HepG2 (cell line): ENCODE results near the gene SLAMF8. TPM values are rescaled to one million over a fixed set of nuclear protein-coding genes. Genes with fewer than 3 reads are reported as not detected.

ENCODE experiments used
- ATAC-seq: fragments of 200-7000 bp; cut with Tn5 transposase; 3 replicates; pipeline ENCODE4 v1.9.1; 2020; ENCODE audit warnings: mild to moderate bottlenecking, moderate library complexity
- BruUV-seq: library from RNA; stranded (reverse); fragments of 400-500 nt; replicated peaks from 2 replicates; lab custom pipeline; 2021; lab: Mats Ljungman, UMichigan
- CTCF ChIA-PET: fragments of 300-600 bp; formaldehyde crosslinking; extraction: SDS; loops from one replicate; lab custom pipeline; 2021; ENCODE audit warnings: low total read pairs, inconsistent platforms, low intra/inter-chr PET ratio; lab: Yijun Ruan, JAX
- POLR2A ChIA-PET: fragments of 350-600 bp; sonication (Branson Sonifier 250); formaldehyde crosslinking; loops from one replicate; lab custom pipeline; 2020; ENCODE audit warnings: antibody characterized with exemption, inconsistent platforms; lab: Yijun Ruan, JAX
- DNase-seq: peaks from one replicate; pipeline ENCODE4 v3.0.0-alpha.2; 2015; ENCODE audit warnings: low spot score
- FAIRE-seq: peaks from 3 replicates; lab custom pipeline; 2011; peaks lifted over from hg19 to GRCh38; lab: Jason Lieb, UNC
- H2AFZ ChIP-seq: one replicate; pipeline ENCODE4 v1.6.1; 2011; ENCODE audit warnings: low read length, inconsistent platforms
- H3K27ac ChIP-seq: fragments of 300-600 bp; 3 replicates; pipeline ENCODE4 v1.8.0; 2011; ENCODE audit warnings: mixed run types, mild to moderate bottlenecking, mixed read lengths, low read length, inconsistent platforms; ENCODE audit not compliant: insufficient read depth; ENCODE audit errors: extremely low read length
- H3K27me3 ChIP-seq, 2 experiments: fragments of 200-600 bp in 1 of 2; 2 replicates in 1 of 2; 3 replicates in 1 of 2; pipeline versions ENCODE4 v1.6.0 to v1.8.0; 2011; ENCODE audit warnings: low read length in 2 of 2, mild to moderate bottlenecking in 2 of 2, moderate library complexity in 2 of 2, inconsistent platforms in 1 of 2; ENCODE audit not compliant: insufficient read depth in 2 of 2, control insufficient read depth in 1 of 2
- H3K36me3 ChIP-seq, 2 experiments: fragments of 200-600 bp in 1 of 2; replicated peaks in 1 of 2; 2 replicates in 1 of 2; 3 replicates in 1 of 2; pipeline versions ENCODE4 v1.5.1 to v1.8.0; 2011; ENCODE audit warnings: low read length in 2 of 2, inconsistent platforms in 1 of 2; ENCODE audit not compliant: insufficient read depth in 2 of 2, control insufficient read depth in 1 of 2
- H3K4me1 ChIP-seq: 2 replicates; pipeline ENCODE4 v1.5.1; 2012; ENCODE audit warnings: low read length, inconsistent platforms; ENCODE audit not compliant: insufficient read depth
- H3K4me2 ChIP-seq: 2 replicates; pipeline ENCODE4 v1.6.0; 2011; ENCODE audit warnings: low read depth, low read length, inconsistent platforms
- H3K4me3 ChIP-seq, 3 experiments: fragments of 200-600 bp in 1 of 3; sonication (generic), shearing (Covaris generic) in 1 of 3; replicated peaks in 1 of 3; 2 replicates each; pipeline ENCODE4 v1.5.1; 2011 to 2016; ENCODE audit warnings: low read length in 3 of 3, inconsistent platforms in 2 of 3, low read depth in 2 of 3, mild to moderate bottlenecking in 2 of 3, control low read depth in 1 of 3, mixed read lengths in 1 of 3; ENCODE audit not compliant: insufficient read depth in 1 of 3
- H3K79me2 ChIP-seq: one replicate; pipeline ENCODE4 v1.6.1; 2011; ENCODE audit warnings: low read length, inconsistent platforms; ENCODE audit not compliant: insufficient read depth
- H3K9ac ChIP-seq: 2 replicates; pipeline ENCODE4 v1.6.0; 2011; ENCODE audit warnings: mild to moderate bottlenecking, low read depth, low read length, inconsistent platforms; ENCODE audit not compliant: insufficient read depth
- H3K9me3 ChIP-seq: 2 replicates; pipeline ENCODE4 v1.5.1; 2012; ENCODE audit warnings: mild to moderate bottlenecking, low read length
- H4K20me1 ChIP-seq: 2 replicates; pipeline ENCODE4 v1.6.0; 2011; ENCODE audit warnings: inconsistent platforms, mild to moderate bottlenecking, low read length, moderate library complexity; ENCODE audit not compliant: insufficient read depth
- CAMTA2 ChIP-seq: sonication (generic); formaldehyde crosslinking; IDR thresholded peaks from 2 replicates; pipeline ENCODE4 v1.4.0; 2020; ENCODE audit warnings: mild to moderate bottlenecking, missing genetic modification reagents, borderline replicate concordance
- PCBP2 ChIP-seq: fragments of 200-400 bp; formaldehyde crosslinking; optimal IDR thresholded peaks from 2 replicates; pipeline ENCODE3; 2018; ENCODE audit warnings: low read length, low read depth; ENCODE audit not compliant: poor library complexity, severe bottlenecking
- PRPF4 ChIP-seq: fragments of 200-400 bp; formaldehyde crosslinking; IDR thresholded peaks from 2 replicates; pipeline ENCODE4 v1.6.1; 2016; ENCODE audit warnings: low read length, low read depth; ENCODE audit not compliant: poor library complexity, severe bottlenecking
- RBFOX2 ChIP-seq: fragments of 200-400 bp; formaldehyde crosslinking; IDR thresholded peaks from 2 replicates; pipeline ENCODE4 v1.6.1; 2017; ENCODE audit warnings: low read depth, mild to moderate bottlenecking, low read length
- RFX3 ChIP-seq: IDR thresholded peaks from 2 replicates; pipeline ENCODE4 v1.6.1; 2016; ENCODE audit warnings: missing biosample characterization, missing genetic modification reagents
- SETDB1 ChIP-seq: sonication (generic); formaldehyde crosslinking; IDR thresholded peaks from 2 replicates; pipeline ENCODE4 v1.5.1; 2020; ENCODE audit warnings: missing genetic modification reagents, mild to moderate bottlenecking, borderline replicate concordance
- SKI ChIP-seq: fragments of 450-650 bp; IDR thresholded peaks from one replicate; pipeline ENCODE4 v1.6.1; 2018; ENCODE audit warnings: mild to moderate bottlenecking; ENCODE audit not compliant: partially characterized antibody
- SPEN ChIP-seq: sonication (generic); formaldehyde crosslinking; IDR thresholded peaks from 2 replicates; pipeline ENCODE4 v1.5.1; 2020; ENCODE audit warnings: low read depth, mild to moderate bottlenecking, missing genetic modification reagents
- THAP11 ChIP-seq: IDR thresholded peaks from 2 replicates; pipeline ENCODE4 v1.6.1; 2016; ENCODE audit warnings: missing biosample characterization, missing genetic modification reagents
- ZNF335 ChIP-seq: sonication (generic); formaldehyde crosslinking; IDR thresholded peaks from 2 replicates; pipeline ENCODE4 v1.4.0; 2020; ENCODE audit warnings: missing genetic modification reagents
- ZNF446 ChIP-seq: sonication (generic); formaldehyde crosslinking; IDR thresholded peaks from 2 replicates; pipeline ENCODE4 v1.5.0; 2020; ENCODE audit warnings: mild to moderate bottlenecking, missing genetic modification reagents
- ZNF552 ChIP-seq: sonication (generic); formaldehyde crosslinking; IDR thresholded peaks from 2 replicates; pipeline ENCODE4 v1.9.0; 2022; ENCODE audit warnings: missing genetic modification reagents, mild to moderate bottlenecking, borderline replicate concordance
- WGBS: methylation state at CpG from one replicate; pipeline ENCODE4 v1.1.6; 2017; ENCODE audit warnings: low lambda C conversion rate; 5-methylcytosine and 5-hydroxymethylcytosine counted together
- in situ Hi-C: cut with HindIII; loops from 2 replicates; pipeline ENCODE4 v1.10.0; 2017; ENCODE audit warnings: low pct_unique_long_range_greater_than_20kb; ENCODE audit not compliant: extremely low pct_ligation_motif_present
- intact Hi-C: fragments of 100-400 bp; cut with micrococcal nuclease; formaldehyde crosslinking; loops from one replicate; pipeline ENCODE4 v1.10.0; 2022; ENCODE audit not compliant: unreplicated experiment
- polyA plus RNA-seq, 8 experiments: library from polyadenylated mRNA; depleted of rRNA in 3 of 8; stranded (reverse) in 7 of 8; unstranded in 1 of 8; fragments of >200 nt; fragmentation: Illumina TruSeq in 4 of 8; extraction: Trizol in 4 of 8; gene quantifications; 2 replicates each; pipeline versions ENCODE4 v1.2.1 to v1.2.3, GENCODE V29; 2011 to 2016; ENCODE audit warnings: low read depth in 4 of 8, missing spikeins in 1 of 8, mixed read lengths in 1 of 8; ENCODE audit not compliant: insufficient read depth in 1 of 8
- total RNA-seq, 5 experiments: library from RNA; depleted of rRNA; stranded (reverse); fragments of >200 nt; fragmentation: Illumina TruSeq; extraction: Trizol; gene quantifications; 2 replicates each; pipeline ENCODE4 v1.2.3, GENCODE V29; 2016; ENCODE audit warnings: low read depth in 1 of 5
- TF ChIP-seq, protein P1 (sequence below): sonication (generic); formaldehyde crosslinking; IDR thresholded peaks from 2 replicates; pipeline ENCODE4 v1.5.0; 2020; ENCODE audit warnings: mild to moderate bottlenecking, missing genetic modification reagents, borderline replicate concordance
- TF ChIP-seq, protein P2 (sequence below): sonication (generic); formaldehyde crosslinking; IDR thresholded peaks from 2 replicates; pipeline ENCODE4 v1.4.0; 2020; ENCODE audit warnings: missing genetic modification reagents
- TF ChIP-seq, protein P3 (sequence below): sonication (generic); formaldehyde crosslinking; IDR thresholded peaks from 2 replicates; pipeline ENCODE4 v1.4.0; 2020; ENCODE audit warnings: missing genetic modification reagents, borderline replicate concordance

SLAMF8 gene
- total and polyA plus RNA-seq, 2 of the 13 experiments (the other 11 are each of a cell fraction or from before 2014, with no cell fraction given) = not detected

DNA sequence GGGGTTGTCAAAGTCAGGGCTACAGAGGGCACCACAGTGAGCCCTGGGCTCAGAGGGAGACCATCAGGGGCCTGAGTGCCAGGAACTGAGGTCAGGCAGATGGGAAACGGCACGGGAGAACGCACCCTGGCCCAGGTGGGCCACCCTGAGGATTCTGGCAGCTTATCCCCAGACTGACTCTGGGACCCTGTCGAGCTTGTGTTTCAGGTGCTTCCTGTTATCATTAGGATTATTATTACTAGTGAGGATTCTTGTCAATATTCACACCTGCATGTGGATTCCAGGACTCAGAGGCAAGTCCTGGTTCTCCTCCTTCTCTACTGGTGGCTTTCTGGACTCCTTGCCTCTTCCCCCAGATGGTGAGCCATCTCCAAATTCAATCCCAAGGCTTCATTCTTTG, 20.6 kb downstream of the SLAMF8 start:
- no peaks in the 10 kb centered on the region for H3K36me3 ChIP-seq
- in situ Hi-C loops (no loop called here), intact Hi-C loops (no loop called here)
- peaks cover 8% of the 10 kb centered on the region; the same call in 1 of the 2 replicates for H3K4me1 ChIP-seq
- no peaks in the 10 kb centered on the region for H3K9me3 ChIP-seq
- no CpG with 5 or more reads among the region's 4 CpGs for WGBS
- H2AFZ ChIP-seq = no peak overlapping the region
- H3K4me3 ChIP-seq = no peak overlapping the region
- no peaks in the 10 kb centered on the region for H3K79me2 ChIP-seq
- ChIA-PET CTCF (no interaction called here), POLR2A (no interaction called here)
- H3K27me3 ChIP-seq = peaks cover 0 to 6% of the 10 kb centered on the region in 2 experiments; a peak in 1 of 5 replicates
- no peak for FAIRE-seq
- no peak for ATAC-seq
- H4K20me1 ChIP-seq = no peaks in the 10 kb centered on the region
- no peak overlapping the region for H3K27ac ChIP-seq
- no peak for DNase-seq
- BruUV-seq = no TSS peak
- H3K9ac ChIP-seq = no peak overlapping the region
- no peak overlapping the region for H3K4me2 ChIP-seq
- no peak for TF ChIP-seq SPEN (CRISPR knock-in tag)
- no peak for TF ChIP-seq RBFOX2
- no peak for TF ChIP-seq THAP11 (CRISPR knock-in tag)
- TF ChIP-seq, protein P1, sequence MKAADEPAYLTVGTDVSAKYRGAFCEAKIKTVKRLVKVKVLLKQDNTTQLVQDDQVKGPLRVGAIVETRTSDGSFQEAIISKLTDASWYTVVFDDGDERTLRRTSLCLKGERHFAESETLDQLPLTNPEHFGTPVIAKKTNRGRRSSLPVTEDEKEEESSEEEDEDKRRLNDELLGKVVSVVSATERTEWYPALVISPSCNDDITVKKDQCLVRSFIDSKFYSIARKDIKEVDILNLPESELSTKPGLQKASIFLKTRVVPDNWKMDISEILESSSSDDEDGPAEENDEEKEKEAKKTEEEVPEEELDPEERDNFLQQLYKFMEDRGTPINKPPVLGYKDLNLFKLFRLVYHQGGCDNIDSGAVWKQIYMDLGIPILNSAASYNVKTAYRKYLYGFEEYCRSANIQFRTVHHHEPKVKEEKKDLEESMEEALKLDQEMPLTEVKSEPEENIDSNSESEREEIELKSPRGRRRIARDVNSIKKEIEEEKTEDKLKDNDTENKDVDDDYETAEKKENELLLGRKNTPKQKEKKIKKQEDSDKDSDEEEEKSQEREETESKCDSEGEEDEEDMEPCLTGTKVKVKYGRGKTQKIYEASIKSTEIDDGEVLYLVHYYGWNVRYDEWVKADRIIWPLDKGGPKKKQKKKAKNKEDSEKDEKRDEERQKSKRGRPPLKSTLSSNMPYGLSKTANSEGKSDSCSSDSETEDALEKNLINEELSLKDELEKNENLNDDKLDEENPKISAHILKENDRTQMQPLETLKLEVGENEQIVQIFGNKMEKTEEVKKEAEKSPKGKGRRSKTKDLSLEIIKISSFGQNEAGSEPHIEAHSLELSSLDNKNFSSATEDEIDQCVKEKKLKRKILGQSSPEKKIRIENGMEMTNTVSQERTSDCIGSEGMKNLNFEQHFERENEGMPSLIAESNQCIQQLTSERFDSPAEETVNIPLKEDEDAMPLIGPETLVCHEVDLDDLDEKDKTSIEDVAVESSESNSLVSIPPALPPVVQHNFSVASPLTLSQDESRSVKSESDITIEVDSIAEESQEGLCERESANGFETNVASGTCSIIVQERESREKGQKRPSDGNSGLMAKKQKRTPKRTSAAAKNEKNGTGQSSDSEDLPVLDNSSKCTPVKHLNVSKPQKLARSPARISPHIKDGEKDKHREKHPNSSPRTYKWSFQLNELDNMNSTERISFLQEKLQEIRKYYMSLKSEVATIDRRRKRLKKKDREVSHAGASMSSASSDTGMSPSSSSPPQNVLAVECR (CRISPR knock-in tag) = no peak
- TF ChIP-seq, protein P2, sequence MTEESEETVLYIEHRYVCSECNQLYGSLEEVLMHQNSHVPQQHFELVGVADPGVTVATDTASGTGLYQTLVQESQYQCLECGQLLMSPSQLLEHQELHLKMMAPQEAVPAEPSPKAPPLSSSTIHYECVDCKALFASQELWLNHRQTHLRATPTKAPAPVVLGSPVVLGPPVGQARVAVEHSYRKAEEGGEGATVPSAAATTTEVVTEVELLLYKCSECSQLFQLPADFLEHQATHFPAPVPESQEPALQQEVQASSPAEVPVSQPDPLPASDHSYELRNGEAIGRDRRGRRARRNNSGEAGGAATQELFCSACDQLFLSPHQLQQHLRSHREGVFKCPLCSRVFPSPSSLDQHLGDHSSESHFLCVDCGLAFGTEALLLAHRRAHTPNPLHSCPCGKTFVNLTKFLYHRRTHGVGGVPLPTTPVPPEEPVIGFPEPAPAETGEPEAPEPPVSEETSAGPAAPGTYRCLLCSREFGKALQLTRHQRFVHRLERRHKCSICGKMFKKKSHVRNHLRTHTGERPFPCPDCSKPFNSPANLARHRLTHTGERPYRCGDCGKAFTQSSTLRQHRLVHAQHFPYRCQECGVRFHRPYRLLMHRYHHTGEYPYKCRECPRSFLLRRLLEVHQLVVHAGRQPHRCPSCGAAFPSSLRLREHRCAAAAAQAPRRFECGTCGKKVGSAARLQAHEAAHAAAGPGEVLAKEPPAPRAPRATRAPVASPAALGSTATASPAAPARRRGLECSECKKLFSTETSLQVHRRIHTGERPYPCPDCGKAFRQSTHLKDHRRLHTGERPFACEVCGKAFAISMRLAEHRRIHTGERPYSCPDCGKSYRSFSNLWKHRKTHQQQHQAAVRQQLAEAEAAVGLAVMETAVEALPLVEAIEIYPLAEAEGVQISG = no peak
- TF ChIP-seq ZNF552 (CRISPR knock-in tag) = no peak
- no peak for TF ChIP-seq PRPF4
- TF ChIP-seq SKI = no peak
- TF ChIP-seq PCBP2 = no peak
- no peak for TF ChIP-seq CAMTA2 (CRISPR knock-in tag)
- no peak for TF ChIP-seq SETDB1
- TF ChIP-seq RFX3 = no peak
- TF ChIP-seq ZNF335 (CRISPR knock-in tag) = no peak
- no peak for TF ChIP-seq ZNF446 (CRISPR knock-in tag)
- TF ChIP-seq, protein P3, sequence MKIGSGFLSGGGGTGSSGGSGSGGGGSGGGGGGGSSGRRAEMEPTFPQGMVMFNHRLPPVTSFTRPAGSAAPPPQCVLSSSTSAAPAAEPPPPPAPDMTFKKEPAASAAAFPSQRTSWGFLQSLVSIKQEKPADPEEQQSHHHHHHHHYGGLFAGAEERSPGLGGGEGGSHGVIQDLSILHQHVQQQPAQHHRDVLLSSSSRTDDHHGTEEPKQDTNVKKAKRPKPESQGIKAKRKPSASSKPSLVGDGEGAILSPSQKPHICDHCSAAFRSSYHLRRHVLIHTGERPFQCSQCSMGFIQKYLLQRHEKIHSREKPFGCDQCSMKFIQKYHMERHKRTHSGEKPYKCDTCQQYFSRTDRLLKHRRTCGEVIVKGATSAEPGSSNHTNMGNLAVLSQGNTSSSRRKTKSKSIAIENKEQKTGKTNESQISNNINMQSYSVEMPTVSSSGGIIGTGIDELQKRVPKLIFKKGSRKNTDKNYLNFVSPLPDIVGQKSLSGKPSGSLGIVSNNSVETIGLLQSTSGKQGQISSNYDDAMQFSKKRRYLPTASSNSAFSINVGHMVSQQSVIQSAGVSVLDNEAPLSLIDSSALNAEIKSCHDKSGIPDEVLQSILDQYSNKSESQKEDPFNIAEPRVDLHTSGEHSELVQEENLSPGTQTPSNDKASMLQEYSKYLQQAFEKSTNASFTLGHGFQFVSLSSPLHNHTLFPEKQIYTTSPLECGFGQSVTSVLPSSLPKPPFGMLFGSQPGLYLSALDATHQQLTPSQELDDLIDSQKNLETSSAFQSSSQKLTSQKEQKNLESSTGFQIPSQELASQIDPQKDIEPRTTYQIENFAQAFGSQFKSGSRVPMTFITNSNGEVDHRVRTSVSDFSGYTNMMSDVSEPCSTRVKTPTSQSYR (CRISPR knock-in tag) = no peak
